Measurements from ENCODE around the gene PTH1R.

Gene PTH1R

DNA sequence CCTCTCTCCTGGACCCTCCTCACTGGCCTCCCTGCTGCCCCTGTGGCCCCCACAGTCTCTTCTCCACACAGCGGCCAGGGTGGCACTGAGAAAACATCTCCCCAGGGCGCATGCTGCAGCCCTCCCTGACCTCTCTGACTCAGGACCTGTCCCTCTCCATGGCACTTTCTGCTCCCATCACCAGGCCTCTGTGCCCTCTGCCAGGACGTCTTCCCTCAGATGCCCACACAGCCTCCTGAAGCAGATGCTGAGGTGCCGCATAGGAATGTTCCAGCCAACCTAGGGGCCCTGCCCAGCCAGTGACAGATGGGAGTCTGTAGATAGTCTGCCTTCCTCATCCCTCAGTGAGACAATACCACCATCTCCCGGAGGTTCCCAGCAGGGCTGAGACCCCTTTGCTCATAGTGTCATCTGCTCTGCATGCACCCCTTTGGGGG lies 22.9 kb upstream of the PTH1R start:
- no peak overlapping the region for H3K4me3 ChIP-seq (ENCODE audit: low read depth, low read length)
- TF ChIP-seq, protein P1, sequence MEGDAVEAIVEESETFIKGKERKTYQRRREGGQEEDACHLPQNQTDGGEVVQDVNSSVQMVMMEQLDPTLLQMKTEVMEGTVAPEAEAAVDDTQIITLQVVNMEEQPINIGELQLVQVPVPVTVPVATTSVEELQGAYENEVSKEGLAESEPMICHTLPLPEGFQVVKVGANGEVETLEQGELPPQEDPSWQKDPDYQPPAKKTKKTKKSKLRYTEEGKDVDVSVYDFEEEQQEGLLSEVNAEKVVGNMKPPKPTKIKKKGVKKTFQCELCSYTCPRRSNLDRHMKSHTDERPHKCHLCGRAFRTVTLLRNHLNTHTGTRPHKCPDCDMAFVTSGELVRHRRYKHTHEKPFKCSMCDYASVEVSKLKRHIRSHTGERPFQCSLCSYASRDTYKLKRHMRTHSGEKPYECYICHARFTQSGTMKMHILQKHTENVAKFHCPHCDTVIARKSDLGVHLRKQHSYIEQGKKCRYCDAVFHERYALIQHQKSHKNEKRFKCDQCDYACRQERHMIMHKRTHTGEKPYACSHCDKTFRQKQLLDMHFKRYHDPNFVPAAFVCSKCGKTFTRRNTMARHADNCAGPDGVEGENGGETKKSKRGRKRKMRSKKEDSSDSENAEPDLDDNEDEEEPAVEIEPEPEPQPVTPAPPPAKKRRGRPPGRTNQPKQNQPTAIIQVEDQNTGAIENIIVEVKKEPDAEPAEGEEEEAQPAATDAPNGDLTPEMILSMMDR (conservative IDR thresholded peaks at IDR 0.05; ENCODE audit: low read depth, low read length): no peak
- DNase-seq (ENCODE audit: low read depth): no peak

DNA sequence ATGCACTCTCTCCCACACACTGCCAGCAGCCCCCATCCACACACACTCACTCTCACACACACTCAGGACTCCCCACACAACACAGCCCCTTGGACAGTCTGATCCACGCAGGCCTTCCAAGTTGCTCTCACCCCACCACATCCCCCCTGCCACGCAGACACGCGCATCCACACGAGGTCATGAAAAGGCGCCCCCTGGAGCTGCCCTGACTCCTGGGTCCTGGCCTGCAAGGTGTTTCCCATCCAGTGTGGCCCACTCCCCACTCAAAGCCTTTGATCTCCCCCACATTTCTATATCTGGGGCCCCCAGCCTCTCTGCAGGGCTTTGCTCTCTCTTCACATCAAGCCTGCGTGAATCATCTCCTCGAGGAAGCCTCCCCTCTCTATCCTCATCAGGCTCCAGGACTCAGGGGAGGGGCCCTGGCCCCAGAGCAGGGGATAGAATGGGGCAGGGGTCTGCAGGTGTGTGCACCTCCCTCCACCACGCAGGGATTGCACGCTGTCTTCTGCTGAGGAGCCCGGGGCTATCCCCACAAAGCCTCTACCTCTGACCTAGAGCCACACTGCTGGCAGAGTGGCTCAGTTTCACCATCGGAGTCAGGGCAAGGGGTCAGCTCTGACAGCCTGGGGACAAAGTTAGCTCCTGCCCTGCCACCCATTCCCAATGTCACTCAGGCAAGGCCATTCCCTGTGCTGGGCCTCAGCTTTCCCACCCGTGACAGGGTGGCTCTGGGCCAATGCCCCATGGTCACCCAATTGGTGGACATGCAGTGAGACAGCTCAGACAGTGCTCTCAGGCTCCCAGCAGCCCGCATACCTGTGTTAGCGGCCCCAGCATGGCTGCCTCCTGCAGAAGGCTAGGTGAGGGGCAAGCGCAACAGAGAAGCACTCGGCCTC lies 20.7 kb upstream of the PTH1R start:
- DNase-seq (ENCODE audit: low read depth): no peak
- TF ChIP-seq, protein P1 (conservative IDR thresholded peaks at IDR 0.05; ENCODE audit: low read depth, low read length): no peak
- H3K4me3 ChIP-seq (ENCODE audit: low read depth, low read length): no peak overlapping the region

GRCh38 chr3:46857485-46858341 lies 19.8 kb upstream of the PTH1R start:
- TF ChIP-seq, protein P1 (conservative IDR thresholded peaks at IDR 0.05; ENCODE audit: low read depth, low read length): no peak
- no peak overlapping the region for H3K4me3 ChIP-seq (ENCODE audit: low read depth, low read length)
- DNase-seq (ENCODE audit: low read depth): no peak

- no peak for DNase-seq (ENCODE audit: low read depth)
- H3K4me3 ChIP-seq (ENCODE audit: low read depth, low read length): no peak overlapping the region
- TF ChIP-seq, protein P1 (conservative IDR thresholded peaks at IDR 0.05; ENCODE audit: low read depth, low read length): no peak
Observed at GRCh38 chr3:46858456-46858855, 19.1 kb upstream of the PTH1R start.

DNA sequence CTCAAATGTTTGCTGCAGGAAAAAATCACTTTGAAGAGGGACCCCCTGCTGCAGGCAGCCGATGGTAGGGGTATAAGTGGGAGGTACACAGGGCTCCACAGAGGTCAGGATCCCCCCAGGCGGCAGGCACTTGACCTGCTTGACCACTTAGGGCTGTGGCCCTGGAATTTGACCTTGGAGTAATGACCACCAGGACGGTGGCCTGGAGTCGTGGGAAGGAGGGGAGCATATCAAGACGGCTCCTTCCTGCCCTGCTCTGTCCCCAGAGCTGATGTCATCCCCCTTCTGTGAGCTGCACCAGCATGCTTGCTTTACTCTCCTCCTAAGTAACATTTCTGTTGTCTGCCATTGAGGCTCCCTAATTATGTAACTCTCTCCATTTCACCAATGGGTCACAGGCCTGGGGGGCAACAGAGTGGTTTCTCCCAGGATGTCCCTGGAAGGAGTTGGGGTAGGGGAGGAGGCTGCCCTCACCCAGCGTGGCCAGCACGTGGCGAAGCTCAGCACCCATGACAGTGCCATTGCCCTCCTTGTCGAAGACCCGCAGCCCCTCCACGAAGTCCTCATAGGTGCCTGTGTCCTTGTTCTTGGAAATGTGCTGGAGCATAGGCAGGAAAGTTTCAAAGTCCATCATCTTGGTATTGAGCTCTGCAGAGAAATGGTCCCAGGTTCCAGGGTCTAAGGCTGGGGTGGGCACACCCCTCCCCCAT lies 18.4 kb upstream of the PTH1R start:
- DNase-seq (ENCODE audit: low read depth): no peak
- H3K4me3 ChIP-seq (ENCODE audit: low read depth, low read length): no peak overlapping the region
- TF ChIP-seq, protein P1 (conservative IDR thresholded peaks at IDR 0.05; ENCODE audit: low read depth, low read length): no peak

DNA sequence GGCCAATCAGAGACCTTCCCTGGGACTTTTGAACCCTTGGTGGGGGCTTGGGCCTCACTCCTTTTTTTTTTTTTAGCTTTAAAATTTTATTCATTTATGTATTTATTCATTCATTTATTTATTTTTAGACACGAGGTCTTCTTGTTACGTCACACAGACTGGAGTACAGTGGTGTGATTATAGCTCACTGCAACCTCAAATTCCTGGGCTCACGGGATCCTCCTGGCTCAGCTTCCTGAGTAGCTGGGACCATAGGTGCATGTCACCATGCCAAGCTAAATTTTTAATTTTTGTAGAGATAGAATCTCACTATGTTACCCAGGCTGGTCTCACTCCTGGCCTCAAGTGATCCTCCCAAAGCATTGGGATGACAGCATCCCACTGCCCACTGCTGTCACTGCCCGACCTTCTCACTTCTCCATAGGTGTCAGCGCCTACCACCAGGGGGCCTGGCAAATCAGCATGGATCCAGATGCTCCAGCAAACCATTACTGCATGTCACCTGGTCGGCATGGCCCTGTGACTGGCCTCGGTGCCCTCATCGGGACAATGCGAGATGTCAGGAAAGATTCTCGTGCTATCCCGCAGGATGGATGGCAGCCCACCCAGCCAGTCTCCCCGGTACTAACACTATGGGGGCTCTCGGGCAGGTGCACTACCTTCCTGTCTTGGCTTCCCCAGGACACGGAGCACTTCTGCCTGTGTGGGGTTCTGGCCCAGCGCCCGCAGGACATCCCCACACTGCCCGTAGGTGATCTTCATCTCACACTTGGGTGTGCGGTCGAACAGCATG lies 17.3 kb upstream of the PTH1R start:
- no peak for DNase-seq (ENCODE audit: low read depth)
- H3K4me3 ChIP-seq (ENCODE audit: low read depth, low read length): no peak overlapping the region
- TF ChIP-seq, protein P1 (conservative IDR thresholded peaks at IDR 0.05; ENCODE audit: low read depth, low read length): peak; percentile 48

All from choroid plexus epithelial cell (primary cell).